C4-2B (cell line): ENCODE results near the gene MDM1.

ENCODE experiments used
- CTCF ChIP-seq: fragments of 450-650 bp; conservative IDR thresholded peaks from 2 replicates; pipeline ENCODE4 v1.5.1; 2017; ENCODE audit warnings: mild to moderate bottlenecking
- ZFX ChIP-seq: fragments of 450-650 bp; IDR thresholded peaks from 2 replicates; pipeline ENCODE4 v1.6.1; 2017

- TF ChIP-seq CTCF (no peak), ZFX (no peak)
Measured at GRCh38 chr12:68305278-68305677, 26.9 kb downstream of the MDM1 start.
